ENCODE data around the gene ANP32B. TPM values are rescaled to one million over a fixed set of nuclear protein-coding genes. Genes with fewer than 3 reads are reported as not detected.

The ANP32B gene
- polyA plus RNA-seq, 1 donor (not counting 4 experiments of a cell fraction or from before 2014, with no cell fraction given), result 51.0 TPM

DNA sequence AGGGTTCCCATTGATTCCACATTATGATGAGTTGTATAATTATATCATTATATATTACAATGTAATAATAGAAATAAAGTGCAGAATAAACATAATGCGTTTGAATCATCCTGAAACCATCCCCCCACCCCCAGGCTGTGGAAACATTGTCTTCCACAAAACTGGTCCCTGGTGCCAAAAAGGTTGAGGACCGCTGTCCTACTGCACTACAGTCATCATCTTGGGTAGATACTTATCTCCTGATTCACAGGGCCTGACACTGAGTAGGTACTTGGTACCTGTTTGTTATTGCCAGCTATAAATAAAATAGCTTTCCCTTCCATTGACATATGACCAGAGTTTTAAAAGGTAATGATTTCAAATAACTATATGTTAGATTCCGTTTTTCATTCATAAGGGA is 25.6 kb downstream of the ANP32B start:
- H2AFZ ChIP-seq (ENCODE audit: control insufficient read depth, low read length), result no peak overlapping the region
- no peak overlapping the region for H3K4me3 ChIP-seq (ENCODE audit: control insufficient read depth in 2 of 3, extremely low read depth in 1 of 3, insufficient read depth in 2 of 3, low read depth in 1 of 3, low read length in 3 of 3)
- no peaks in the 10 kb centered on the region for H3K4me1 ChIP-seq (ENCODE audit: control insufficient read depth, extremely low read depth, insufficient read depth, low read length)
- no peak overlapping the region for H3K27ac ChIP-seq (ENCODE audit: control insufficient read depth, insufficient read depth, low read length)
- FAIRE-seq, result no peak
- no peak for TF ChIP-seq CTCF (optimal IDR thresholded peaks at IDR 0.05 in 1 of 3, IDR thresholded peaks at IDR 0.05 in 1 of 3, conservative IDR thresholded peaks at IDR 0.05 in 1 of 3; ENCODE audit: extremely low read depth in 1 of 3, insufficient read depth in 2 of 3, low read length in 3 of 3)
- no peak for TF ChIP-seq EZH2 (IDR thresholded peaks at IDR 0.05; ENCODE audit: low read length)
- peaks cover 3% of the 10 kb centered on the region for H4K20me1 ChIP-seq (ENCODE audit: control insufficient read depth, extremely low read depth, insufficient read depth, low read length)
- dilution Hi-C loops (cut with MboI; ENCODE audit: extremely low pct_ligation_motif_present, low sequenced_read_pairs), result no loop called here
- DNase-seq (ENCODE audit: low read depth, low spot score), result no peak
- H3K36me3 ChIP-seq (ENCODE audit: control insufficient read depth in 2 of 2, extremely low read depth in 1 of 2, insufficient read depth in 2 of 2, low read length in 2 of 2), result peaks cover 34 to 35% of the 10 kb centered on the region in 2 experiments
- no peak overlapping the region for H3K9ac ChIP-seq (ENCODE audit: control insufficient read depth, extremely low read depth, insufficient read depth, low read length)
- no peak overlapping the region for H3K4me2 ChIP-seq (ENCODE audit: control insufficient read depth, extremely low read depth, insufficient read depth, low read depth, low read length)
- H3K9me1 ChIP-seq (ENCODE audit: control insufficient read depth, extremely low read depth, insufficient read depth, low read length), result no peaks in the 10 kb centered on the region
- H3K9me3 ChIP-seq (ENCODE audit: control insufficient read depth, low read depth, low read length), result no peaks in the 10 kb centered on the region
- H3K27me3 ChIP-seq (ENCODE audit: control insufficient read depth, extremely low read depth, insufficient read depth, low read length), result no peaks in the 10 kb centered on the region
- peaks cover 27% of the 10 kb centered on the region for H3K79me2 ChIP-seq (ENCODE audit: control insufficient read depth, insufficient read depth, low read length)

- Histone ChIP-seq H3K79me2 (ENCODE audit: control insufficient read depth, insufficient read depth, low read length) (peaks cover 27% of the 10 kb centered on the region), H3K36me3 (ENCODE audit: control insufficient read depth in 2 of 2, extremely low read depth in 1 of 2, insufficient read depth in 2 of 2, low read length in 2 of 2) (peaks cover 34 to 35% of the 10 kb centered on the region in 2 experiments)
Observed at GRCh38 chr9:98009437-98009836, 26.3 kb downstream of the ANP32B start.

More at GRCh38 chr9:98009437-98009836, 26.3 kb downstream of the ANP32B start:
- dilution Hi-C loops (cut with MboI; ENCODE audit: extremely low pct_ligation_motif_present, low sequenced_read_pairs), result no loop called here
- H4K20me1 ChIP-seq (ENCODE audit: control insufficient read depth, extremely low read depth, insufficient read depth, low read length), result peaks cover 3% of the 10 kb centered on the region
- no peaks in the 10 kb centered on the region for H3K9me3 ChIP-seq (ENCODE audit: control insufficient read depth, low read depth, low read length)
- H3K4me3 ChIP-seq (ENCODE audit: control insufficient read depth in 2 of 3, extremely low read depth in 1 of 3, insufficient read depth in 2 of 3, low read depth in 1 of 3, low read length in 3 of 3), result no peak overlapping the region
- H2AFZ ChIP-seq (ENCODE audit: control insufficient read depth, low read length), result no peak overlapping the region
- H3K27me3 ChIP-seq (ENCODE audit: control insufficient read depth, extremely low read depth, insufficient read depth, low read length), result no peaks in the 10 kb centered on the region
- H3K4me2 ChIP-seq (ENCODE audit: control insufficient read depth, extremely low read depth, insufficient read depth, low read depth, low read length), result no peak overlapping the region
- FAIRE-seq (no peak), DNase-seq (ENCODE audit: low read depth, low spot score) (no peak)
- H3K9ac ChIP-seq (ENCODE audit: control insufficient read depth, extremely low read depth, insufficient read depth, low read length), result no peak overlapping the region
- no peaks in the 10 kb centered on the region for H3K4me1 ChIP-seq (ENCODE audit: control insufficient read depth, extremely low read depth, insufficient read depth, low read length)
- H3K27ac ChIP-seq (ENCODE audit: control insufficient read depth, insufficient read depth, low read length), result no peak overlapping the region
- TF ChIP-seq CTCF (optimal IDR thresholded peaks at IDR 0.05 in 1 of 3, IDR thresholded peaks at IDR 0.05 in 1 of 3, conservative IDR thresholded peaks at IDR 0.05 in 1 of 3; ENCODE audit: extremely low read depth in 1 of 3, insufficient read depth in 2 of 3, low read length in 3 of 3) (no peak), EZH2 (IDR thresholded peaks at IDR 0.05; ENCODE audit: low read length) (no peak)
- no peaks in the 10 kb centered on the region for H3K9me1 ChIP-seq (ENCODE audit: control insufficient read depth, extremely low read depth, insufficient read depth, low read length)
